Endothelial cell of umbilical vein (primary cell): ENCODE data around the gene SEC63. TPM values are rescaled to one million over a fixed set of nuclear protein-coding genes. Genes with fewer than 3 reads are reported as not detected.
"Not testable (repeated sequence)": the region's sequence is repeated elsewhere in the genome, so short reads cannot be mapped to it uniquely, and the experiment has no call there.

ENCODE experiments used
- BruUV-seq: library from RNA; stranded (reverse); fragments of 400-500 nt; replicated peaks from 2 replicates; lab custom pipeline; 2021; lab: Mats Ljungman, UMichigan
- CTCF ChIA-PET: fragments of 300-600, 350-600 bp; sonication (Branson Sonifier 250); formaldehyde crosslinking; loops from one replicate; lab custom pipeline; 2021; ENCODE audit warnings: antibody characterized with exemption, inconsistent platforms; lab: Charles Lee
- POLR2A ChIA-PET: fragments of 300-600, 350-600 bp; sonication (Branson Sonifier 250); formaldehyde crosslinking; loops from one replicate; lab custom pipeline; 2021; ENCODE audit warnings: antibody characterized with exemption, inconsistent platforms; lab: Charles Lee
- DNase-seq: peaks from one replicate; pipeline ENCODE4 v3.0.0-alpha.2; 2011; ENCODE audit warnings: low read depth, low spot score
- FAIRE-seq: peaks from 2 replicates; lab custom pipeline; 2011; peaks lifted over from hg19 to GRCh38; lab: Jason Lieb, UNC
- H2AFZ ChIP-seq: 2 replicates; pipeline ENCODE4 v1.6.0; 2012; ENCODE audit warnings: low read depth, low read length, control low read depth, inconsistent platforms
- H3K27ac ChIP-seq: 2 replicates; pipeline ENCODE4 v1.5.1; 2011; ENCODE audit warnings: low read depth, mild to moderate bottlenecking, control low read depth, low read length, moderate library complexity; ENCODE audit not compliant: insufficient read depth
- H3K27me3 ChIP-seq, 2 experiments: 2 replicates each; pipeline versions ENCODE4 v1.6.0 to v1.6.1; 2011; ENCODE audit warnings: low read length in 2 of 2, mixed read lengths in 1 of 2; ENCODE audit not compliant: control insufficient read depth in 2 of 2, insufficient read depth in 2 of 2
- H3K36me3 ChIP-seq, 2 experiments: 2 replicates in 1 of 2; 3 replicates in 1 of 2; pipeline ENCODE4 v1.5.1; 2011; ENCODE audit warnings: low read length in 2 of 2, mild to moderate bottlenecking in 1 of 2, moderate library complexity in 1 of 2; ENCODE audit not compliant: control insufficient read depth in 2 of 2, insufficient read depth in 2 of 2; ENCODE audit errors: extremely low read depth in 1 of 2
- H3K4me1 ChIP-seq: 3 replicates; pipeline ENCODE4 v1.5.1; 2011; ENCODE audit warnings: mild to moderate bottlenecking, low read length; ENCODE audit not compliant: control insufficient read depth, insufficient read depth; ENCODE audit errors: extremely low read depth
- H3K4me2 ChIP-seq: 2 replicates; pipeline ENCODE4 v1.6.1; 2011; ENCODE audit warnings: low read length, control low read depth, mixed read lengths; ENCODE audit not compliant: insufficient read depth
- H3K4me3 ChIP-seq, 3 experiments: fragments of 200-600 bp in 1 of 3; sonication (generic), shearing (Covaris generic) in 1 of 3; replicated peaks in 1 of 3; 2 replicates each; pipeline ENCODE4 v1.5.1; 2011 to 2016; ENCODE audit warnings: control low read depth in 3 of 3, low read length in 3 of 3, mild to moderate bottlenecking in 2 of 3, inconsistent platforms in 1 of 3, low read depth in 1 of 3, moderate library complexity in 1 of 3; ENCODE audit not compliant: insufficient read depth in 1 of 3
- H3K79me2 ChIP-seq: 2 replicates; pipeline ENCODE4 v1.6.0; 2012; ENCODE audit warnings: low read length, inconsistent platforms; ENCODE audit not compliant: control insufficient read depth, insufficient read depth
- H3K9ac ChIP-seq: replicated peaks from 2 replicates; pipeline ENCODE3; 2011; ENCODE audit warnings: low read length, control low read depth; ENCODE audit not compliant: insufficient read depth; ENCODE audit errors: extremely low read depth
- H3K9me1 ChIP-seq: replicated peaks from 3 replicates; pipeline ENCODE4 v1.6.0; 2011; ENCODE audit warnings: mild to moderate bottlenecking, low read length; ENCODE audit not compliant: control insufficient read depth, insufficient read depth; ENCODE audit errors: extremely low read depth
- H3K9me3 ChIP-seq: replicated peaks from 2 replicates; pipeline ENCODE4 v1.5.1; 2012; ENCODE audit warnings: low read length, inconsistent platforms; ENCODE audit not compliant: control insufficient read depth, insufficient read depth
- H4K20me1 ChIP-seq: replicated peaks from 2 replicates; pipeline ENCODE3; 2011; ENCODE audit warnings: mild to moderate bottlenecking, low read length; ENCODE audit not compliant: control insufficient read depth, insufficient read depth; ENCODE audit errors: extremely low read depth
- CTCF ChIP-seq, 2 donors: IDR thresholded peaks; 1 replicate in 1 of 2; 2 replicates in 1 of 2; pipeline ENCODE4 v1.5.1; 2011; ENCODE audit warnings: low read length in 2 of 2, mild to moderate bottlenecking in 2 of 2, moderate library complexity in 2 of 2, control low read depth in 1 of 2, inconsistent platforms in 1 of 2, low read depth in 1 of 2; ENCODE audit not compliant: insufficient read depth in 1 of 2; ENCODE audit errors: extremely low read depth in 1 of 2
- EZH2 ChIP-seq: IDR thresholded peaks from 2 replicates; pipeline ENCODE4 v1.6.1; 2012; ENCODE audit warnings: borderline replicate concordance, low read depth, mild to moderate bottlenecking, moderate library complexity, low read length, inconsistent platforms; ENCODE audit not compliant: severe bottlenecking
- FOS ChIP-seq: IDR thresholded peaks from 2 replicates; pipeline ENCODE4 v1.6.1; 2011; ENCODE audit warnings: mild to moderate bottlenecking, low read length, moderate library complexity, borderline replicate concordance; ENCODE audit not compliant: insufficient read depth
- GATA2 ChIP-seq: IDR thresholded peaks from 2 replicates; pipeline ENCODE4 v1.7.0; 2011; ENCODE audit warnings: low read depth, mild to moderate bottlenecking, moderate library complexity, mixed read lengths, low read length; ENCODE audit not compliant: insufficient read length, insufficient read depth
- JUN ChIP-seq: IDR thresholded peaks from 2 replicates; pipeline ENCODE4 v1.6.1; 2011; ENCODE audit warnings: borderline replicate concordance, low read depth; ENCODE audit not compliant: insufficient read length, insufficient read depth
- MAX ChIP-seq: IDR thresholded peaks from 2 replicates; pipeline ENCODE4 v1.6.1; 2011; ENCODE audit not compliant: insufficient read depth, insufficient read length
- MYC ChIP-seq: IDR thresholded peaks from one replicate; pipeline ENCODE4 v1.6.1; 2011; ENCODE audit warnings: mild to moderate bottlenecking, low read depth, low read length
- POLR2A ChIP-seq: IDR thresholded peaks from 2 replicates; pipeline ENCODE4 v1.6.1; 2012; ENCODE audit warnings: low read depth, mild to moderate bottlenecking, control low read depth, low read length
- POLR2AphosphoS5 ChIP-seq: IDR thresholded peaks from 2 replicates; pipeline ENCODE4 v1.6.1; 2012; ENCODE audit warnings: low read depth, mild to moderate bottlenecking, control low read depth, low read length, moderate library complexity; ENCODE audit not compliant: insufficient read depth
- dilution Hi-C: fragments of 300-500 bp; cut with MboI; formaldehyde crosslinking; loops from one replicate; pipeline ENCODE4 v1.15.0; 2019; ENCODE audit warnings: low sequenced_read_pairs; ENCODE audit not compliant: extremely low pct_ligation_motif_present
- intact Hi-C: fragments of 100-400 bp; cut with micrococcal nuclease; formaldehyde crosslinking; loops from one replicate; pipeline ENCODE4 v1.10.0; 2022
- polyA plus RNA-seq, 4 experiments: library from polyadenylated mRNA; depleted of rRNA in 3 of 4; stranded (reverse) in 3 of 4; unstranded in 1 of 4; fragments of >200 nt; gene quantifications; 2 replicates each; pipeline versions ENCODE4 v1.2.1 to v1.2.3, GENCODE V29; 2011 to 2012; ENCODE audit warnings: missing spikeins in 1 of 4
- total RNA-seq: library from RNA; stranded (reverse); gene quantifications from 2 replicates; pipeline ENCODE4 v1.2.3, GENCODE V29; 2021

SEC63 gene
- total and polyA plus RNA-seq, 2 donors (not counting 3 experiments of a cell fraction or from before 2014, with no cell fraction given) = 14.8 to 132 TPM

- ChIA-PET POLR2A (no interaction called here), CTCF (no interaction called here)
- DNase-seq (no peak), FAIRE-seq (no peak)
- dilution Hi-C loops = no loop called here
- Histone ChIP-seq H3K27ac (no peak overlapping the region), H3K27me3 (peaks cover 0 to 3% of the 10 kb centered on the region in 2 experiments), H3K4me1 (no peaks in the 10 kb centered on the region), H3K4me2 (no peak overlapping the region), H2AFZ (no peak overlapping the region), H4K20me1 (no peaks in the 10 kb centered on the region), H3K9me1 (no peaks in the 10 kb centered on the region), H3K79me2 (no peaks in the 10 kb centered on the region), H3K36me3 (no peaks in the 10 kb centered on the region), H3K9me3 (no peaks in the 10 kb centered on the region), H3K4me3 (no peak overlapping the region), H3K9ac (no peak overlapping the region)
- no peak for TF ChIP-seq JUN
- TF ChIP-seq GATA2 = no peak
- TF ChIP-seq EZH2 = no peak
- TF ChIP-seq MYC = no peak
- TF ChIP-seq FOS = no peak
- no peak for TF ChIP-seq POLR2A
- no peak for TF ChIP-seq MAX
- TF ChIP-seq POLR2AphosphoS5 = no peak
- no peak for TF ChIP-seq CTCF (IDR thresholded peaks at IDR 0.05; ENCODE audit: extremely low read depth in 1 of 2, insufficient read depth in 1 of 2, low read depth in 1 of 2, low read length in 2 of 2)
- intact Hi-C loops = no loop called here
- BruUV-seq = no TSS peak
Measured at GRCh38 chr6:107862383-107862782, 95.6 kb downstream of the SEC63 start.

- BruUV-seq, intact Hi-C loops, FAIRE-seq, H3K4me3 ChIP-seq, H3K27me3 ChIP-seq, H3K36me3 ChIP-seq, POLR2A ChIA-PET, H3K9me1 ChIP-seq, H2AFZ ChIP-seq, dilution Hi-C loops, H3K4me1 ChIP-seq, DNase-seq, H3K4me2 ChIP-seq, H3K9me3 ChIP-seq, H3K9ac ChIP-seq, CTCF ChIA-PET, H3K79me2 ChIP-seq, H4K20me1 ChIP-seq, H3K27ac ChIP-seq: not testable (repeated sequence)
Measured at GRCh38 chr6:107860963-107861362, 97.0 kb downstream of the SEC63 start.

- dilution Hi-C loops, intact Hi-C loops, CTCF ChIA-PET: not testable (repeated sequence)
Measured at GRCh38 chr6:107860144-107860543, 97.9 kb downstream of the SEC63 start.

More at GRCh38 chr6:107860144-107860543, 97.9 kb downstream of the SEC63 start:
- H3K79me2 ChIP-seq, H3K9ac ChIP-seq, H4K20me1 ChIP-seq, H3K4me3 ChIP-seq, H3K9me3 ChIP-seq, H3K27me3 ChIP-seq, DNase-seq, H3K4me2 ChIP-seq, H3K4me1 ChIP-seq, H2AFZ ChIP-seq, POLR2A ChIA-PET, H3K27ac ChIP-seq, H3K9me1 ChIP-seq, BruUV-seq, H3K36me3 ChIP-seq, FAIRE-seq: not testable (repeated sequence)
